Stimulated activated CD4-positive, alpha-beta T cell treated with anti-CD3 and anti-CD28 coated beads, TNF-alpha, amount 100 ng/mL, for 48 hours (primary cell): ENCODE measurements around the gene PRICKLE3.

Experiments
- DNase-seq, 3 donors: peaks; one replicate each; pipeline ENCODE4 v3.0.0-alpha.2; 2020; ENCODE audit warnings: low read depth in 3 of 3

Gene PRICKLE3

GRCh38 chrX:49208399-49208798, 22.2 kb upstream of the PRICKLE3 start:
- no peak for DNase-seq

DNA sequence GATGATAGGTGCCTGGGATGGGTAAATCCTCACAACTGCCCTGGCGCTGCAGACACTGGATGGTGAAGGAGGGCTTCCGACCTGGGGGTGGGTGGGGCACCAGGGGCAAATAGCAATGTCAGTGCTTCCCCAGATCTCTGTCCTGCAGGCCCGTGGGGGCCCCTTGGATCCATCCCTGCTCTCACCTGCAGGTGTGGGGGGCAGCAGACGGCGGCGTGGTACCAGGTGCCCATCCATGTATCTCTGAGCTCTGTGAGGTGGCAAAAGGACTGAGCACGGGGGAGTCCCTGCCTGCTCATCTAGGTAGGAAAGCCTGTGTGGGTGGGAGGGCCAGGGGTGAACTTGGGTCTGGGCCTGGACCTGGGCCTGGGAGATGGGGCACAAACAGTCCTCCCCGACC, 20.4 kb upstream of the PRICKLE3 start:
- no peak for DNase-seq

DNA sequence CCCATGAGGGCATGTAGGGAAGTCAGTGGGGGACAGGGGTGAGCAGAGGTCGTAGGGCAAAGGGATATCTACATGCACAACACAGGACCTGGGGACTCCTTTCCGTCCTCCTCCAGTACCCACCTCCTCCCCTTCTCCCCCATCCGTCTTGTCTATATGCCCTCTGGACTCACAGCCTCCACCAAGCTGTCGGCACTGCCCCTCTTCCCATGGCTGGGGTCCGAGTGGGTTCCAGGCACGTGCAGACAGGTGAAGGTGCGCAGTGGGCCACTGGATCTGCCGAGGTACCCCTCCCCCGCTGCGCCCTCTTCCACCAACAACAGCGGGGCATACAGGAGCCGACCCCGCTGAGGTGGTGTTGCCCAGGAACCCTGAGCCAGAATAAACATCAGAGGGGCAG, 19.3 kb upstream of the PRICKLE3 start:
- no peak for DNase-seq

GRCh38 chrX:49204709-49205108, 18.5 kb upstream of the PRICKLE3 start:
- no peak for DNase-seq

GRCh38 chrX:49204017-49204416, 17.8 kb upstream of the PRICKLE3 start:
- DNase-seq: no peak

DNA sequence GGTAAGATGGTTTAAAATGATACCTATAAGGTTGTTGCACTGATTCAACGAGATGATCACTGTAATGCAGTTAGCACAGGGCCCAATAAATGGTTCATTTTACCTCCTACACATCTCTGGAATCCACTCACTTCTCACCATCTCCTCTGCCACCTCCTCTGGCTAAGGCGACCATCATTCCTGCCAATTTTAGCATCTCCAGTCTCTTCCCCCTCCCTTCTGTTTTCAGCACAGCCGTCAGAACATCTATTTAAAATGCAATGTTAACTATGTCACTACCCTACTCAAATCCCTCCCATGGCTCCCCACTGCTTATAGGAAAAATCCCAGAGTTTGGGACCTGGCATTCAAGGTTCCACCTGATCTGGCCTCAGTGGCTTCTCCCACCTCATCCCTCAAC, 17.4 kb upstream of the PRICKLE3 start:
- DNase-seq: no peak

DNA sequence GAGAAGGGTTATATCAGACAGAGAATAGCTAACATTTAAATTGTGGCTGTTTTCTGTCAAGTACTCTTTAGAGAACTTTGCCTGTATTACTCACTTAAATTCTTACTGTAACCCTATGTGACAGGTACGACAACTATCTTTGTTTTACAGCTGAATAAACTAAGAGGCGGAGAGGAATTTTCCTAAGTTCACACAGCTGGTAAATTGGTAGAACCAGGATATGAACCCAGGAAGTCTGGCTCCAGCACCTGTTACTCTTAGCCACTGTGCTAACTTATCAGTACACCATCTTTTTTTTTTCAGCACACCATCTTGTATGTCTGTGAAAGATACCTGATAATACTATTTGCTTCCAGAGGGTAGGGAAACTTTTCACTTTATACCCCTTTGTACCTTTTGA, 15.8 kb upstream of the PRICKLE3 start:
- DNase-seq: no peak

- DNase-seq: peak; percentile 71 to 83 (median 82)
Observed at GRCh38 chrX:49199906-49200771, 14.0 kb upstream of the PRICKLE3 start, which contains the start of gene SYP. Gene SYP, minus strand, starts transcription at chrX:49200193. Its CDS starts 7 bp downstream, at chrX:49200186.

DNA sequence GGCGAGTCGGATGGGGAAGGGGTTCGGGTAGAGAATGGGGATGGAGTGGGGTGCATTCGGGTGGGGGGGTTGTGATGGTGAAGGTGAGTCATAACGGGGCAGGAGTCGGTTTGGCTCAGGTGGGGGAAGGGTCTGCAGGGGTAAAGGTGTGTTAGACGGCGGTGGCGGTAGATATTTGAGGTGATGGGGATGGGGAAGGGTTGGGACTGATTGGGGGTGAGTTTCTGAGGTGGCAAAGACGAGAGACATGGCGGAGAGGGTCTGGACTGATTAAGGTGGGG, 13.1 kb upstream of the PRICKLE3 start:
- DNase-seq: no peak

DNA sequence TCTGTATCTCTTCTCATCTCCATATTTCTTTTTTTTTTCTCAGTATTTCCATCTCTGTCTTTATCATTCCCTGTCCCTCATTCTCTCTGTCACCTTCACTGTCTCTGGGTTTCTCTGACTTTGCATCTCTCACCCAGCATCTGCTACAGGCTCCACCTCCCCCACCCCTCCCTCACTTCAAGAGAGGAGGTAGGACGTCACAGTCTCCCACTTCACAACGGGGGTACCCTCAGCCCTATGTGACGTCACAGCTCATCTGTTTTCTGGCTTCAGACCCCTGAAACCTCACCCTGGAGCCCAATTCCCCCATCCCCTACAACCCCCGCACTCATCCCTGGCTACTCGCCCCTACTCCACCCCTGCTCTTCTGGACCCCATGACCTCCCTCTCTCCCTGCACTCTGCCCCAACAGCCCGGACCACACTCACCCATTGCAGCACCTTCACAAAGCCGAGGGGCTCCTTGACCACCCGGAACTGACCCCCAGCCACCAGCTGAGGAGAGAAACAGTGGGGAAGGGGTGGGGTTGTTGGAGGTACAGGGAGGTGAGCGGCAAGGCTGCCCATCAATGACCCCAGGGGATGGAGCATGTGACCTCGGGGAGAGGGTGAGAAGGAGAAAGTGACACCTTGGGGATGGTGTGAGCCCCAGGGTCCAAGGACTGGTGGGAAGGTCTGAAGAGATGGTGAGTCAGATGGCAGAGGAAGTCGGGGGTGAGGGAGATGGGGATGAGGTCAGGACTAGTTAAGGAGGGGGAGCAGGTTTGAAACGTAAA, 12.6 kb upstream of the PRICKLE3 start:
- DNase-seq: no peak

GRCh38 chrX:49197543-49198087, 11.4 kb upstream of the PRICKLE3 start:
- DNase-seq: no peak

- DNase-seq: no peak
Observed at GRCh38 chrX:49193542-49193964, 7.4 kb upstream of the PRICKLE3 start.

- DNase-seq: no peak
Observed at GRCh38 chrX:49192722-49193328, 6.7 kb upstream of the PRICKLE3 start.

DNA sequence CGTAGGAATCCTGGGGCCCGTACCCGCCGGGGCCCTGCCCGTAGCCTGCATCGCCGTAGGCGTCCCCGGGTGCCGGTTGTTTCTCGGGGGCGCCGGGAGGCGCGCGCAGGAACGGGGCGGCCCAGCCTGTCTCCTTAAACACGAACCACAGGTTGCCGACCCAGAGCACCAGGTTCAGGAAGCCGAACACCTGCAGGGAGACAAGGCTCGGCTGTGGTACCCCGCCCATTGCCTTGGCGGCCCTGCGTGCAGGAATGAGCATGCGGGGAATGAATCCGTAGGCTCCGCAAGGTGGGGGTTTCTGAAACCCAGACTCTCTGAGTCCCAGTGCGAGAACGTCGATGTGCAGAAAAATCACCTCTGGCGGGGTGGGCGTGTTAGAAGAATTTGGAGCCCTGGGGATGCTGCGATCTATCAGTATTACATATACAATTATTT, 5.4 kb upstream of the PRICKLE3 start:
- no peak for DNase-seq

DNA sequence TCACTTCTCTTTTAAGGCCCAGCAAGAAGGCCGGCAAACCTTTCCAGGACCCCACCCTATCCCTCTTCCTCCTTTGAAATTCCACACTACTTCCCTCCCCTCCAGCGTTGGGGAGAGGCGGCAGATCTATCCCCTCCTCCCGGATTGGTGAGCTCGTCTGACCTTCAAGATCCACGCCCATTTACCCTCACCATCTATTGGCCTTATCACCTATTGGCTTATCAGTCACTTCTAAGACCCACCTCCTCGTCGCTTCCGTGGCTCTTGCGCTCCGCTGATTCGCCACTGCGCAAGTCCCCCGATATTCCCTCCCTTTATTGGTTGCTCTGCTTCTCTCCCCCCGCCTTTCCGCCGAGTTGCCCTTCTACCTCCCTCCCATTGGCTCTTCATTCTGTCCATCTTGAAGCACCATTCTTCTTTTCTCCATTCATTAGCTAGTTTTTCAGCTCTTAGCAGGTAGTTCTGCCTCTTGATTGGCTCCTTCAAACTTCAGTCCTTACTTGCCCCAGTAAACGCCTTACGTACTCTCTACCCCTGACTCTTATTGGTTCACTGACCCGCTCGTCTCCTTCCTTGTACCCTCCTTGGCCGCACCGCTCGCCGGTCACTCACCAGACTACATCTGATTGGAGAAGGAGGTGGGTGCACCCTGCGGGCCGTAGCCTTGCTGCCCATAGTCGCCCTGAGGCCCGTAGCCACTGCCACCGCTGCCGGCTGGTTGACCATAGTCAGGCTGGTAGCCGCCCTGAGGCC, 4.8 kb upstream of the PRICKLE3 start:
- peak in 2 of 3 donors; percentile 71 to 79 for DNase-seq

- no peak for DNase-seq
Observed at GRCh38 chrX:49189606-49190005, 3.4 kb upstream of the PRICKLE3 start.

GRCh38 chrX:49188468-49189076, 2.4 kb upstream of the PRICKLE3 start:
- no peak for DNase-seq

- no peak for DNase-seq
Observed at GRCh38 chrX:49187526-49187925, 1.4 kb upstream of the PRICKLE3 start.

GRCh38 chrX:49187028-49187394, 838 bp upstream of the PRICKLE3 start:
- DNase-seq: no peak

DNA sequence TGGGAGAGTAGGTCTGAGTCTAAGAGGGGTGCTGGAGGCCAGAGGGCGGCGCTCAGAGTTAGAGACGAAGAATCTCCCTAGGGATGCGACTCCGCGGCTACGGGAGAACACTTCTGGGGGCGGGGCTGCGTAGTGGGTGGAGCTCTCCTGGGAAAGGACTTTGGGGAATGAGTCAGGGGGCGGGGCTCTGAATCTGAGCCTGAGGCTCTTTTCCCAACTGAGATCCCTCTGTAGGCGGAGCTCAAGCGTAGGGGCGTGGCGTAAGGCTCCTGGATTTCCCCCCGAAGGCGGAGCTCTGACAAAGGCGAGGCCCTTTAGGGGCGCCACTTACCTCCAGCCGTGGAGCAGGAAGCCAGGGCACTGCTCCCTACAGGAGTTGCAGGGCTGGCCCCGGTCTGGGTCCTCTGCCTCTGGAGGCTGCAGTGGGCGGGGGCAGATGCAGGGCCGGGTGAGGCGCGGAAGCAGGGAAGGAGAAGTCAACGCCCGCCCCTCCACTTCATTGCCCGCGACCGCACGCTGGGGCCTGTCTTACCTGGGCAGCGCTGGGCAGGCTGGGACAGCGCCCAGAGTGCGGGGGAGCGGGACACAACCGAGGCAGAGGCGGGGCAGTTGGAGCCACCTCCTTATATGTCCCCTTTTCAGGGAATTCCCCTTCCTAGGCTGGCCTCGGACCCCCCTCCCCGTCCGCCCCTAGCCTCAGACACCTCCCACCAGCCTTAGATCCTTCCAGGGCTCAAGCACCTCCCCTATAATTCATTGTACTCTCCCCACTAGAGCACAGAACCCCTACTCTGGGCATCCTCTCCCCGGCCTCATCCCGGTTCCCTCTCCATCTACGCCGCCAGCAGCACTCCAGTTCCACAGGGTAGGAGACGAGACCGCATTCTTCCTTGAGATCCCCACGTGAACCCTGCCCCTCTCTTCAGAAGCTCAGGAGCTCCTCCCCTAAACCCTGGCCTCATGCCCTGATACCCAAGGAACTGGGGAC, 1.6 kb downstream of the PRICKLE3 start:
- DNase-seq: no peak
